ENCODE measurements around the gene DIRAS1. TPM values are rescaled to one million over a fixed set of nuclear protein-coding genes. Genes with fewer than 3 reads are reported as not detected.
"Not testable (repeated sequence)": the region's sequence is repeated elsewhere in the genome, so short reads cannot be mapped to it uniquely, and the experiment has no call there.

DIRAS1 gene
- total RNA-seq, 1 experiment from 2014 or later, result 8.9 TPM

GRCh38 chr19:2678948-2679347 lies 42.2 kb downstream of the DIRAS1 start:
- H3K9me3 ChIP-seq, H3K4me3 ChIP-seq, DNase-seq, H3K36me3 ChIP-seq, H3K27me3 ChIP-seq: not testable (repeated sequence)

GRCh38 chr19:2678044-2678671 lies 43.0 kb downstream of the DIRAS1 start:
- no peak overlapping the region for H3K4me3 ChIP-seq
- peaks cover 8% of the 10 kb centered on the region for H3K27me3 ChIP-seq
- H3K36me3 ChIP-seq, result no peaks in the 10 kb centered on the region
- DNase-seq, result no peak
- H3K9me3 ChIP-seq, result no peaks in the 10 kb centered on the region

- no peak for DNase-seq
- H3K27me3 ChIP-seq, result peaks cover 8% of the 10 kb centered on the region
- H3K4me3 ChIP-seq, result no peak overlapping the region
- no peaks in the 10 kb centered on the region for H3K9me3 ChIP-seq
- no peaks in the 10 kb centered on the region for H3K36me3 ChIP-seq
Observed at GRCh38 chr19:2676823-2677222, 44.3 kb downstream of the DIRAS1 start.

GRCh38 chr19:2675892-2676291 lies 45.3 kb downstream of the DIRAS1 start:
- no peaks in the 10 kb centered on the region for H3K36me3 ChIP-seq
- no peak overlapping the region for H3K4me3 ChIP-seq
- no peak for DNase-seq
- H3K27me3 ChIP-seq, result peaks cover 8% of the 10 kb centered on the region
- H3K9me3 ChIP-seq, result no peaks in the 10 kb centered on the region

GRCh38 chr19:2670217-2670616 lies 51.0 kb downstream of the DIRAS1 start:
- Histone ChIP-seq H3K27me3 (peaks cover 2% of the 10 kb centered on the region; the same call in 1 of the 2 replicates), H3K9me3 (no peaks in the 10 kb centered on the region), H3K36me3 (no peaks in the 10 kb centered on the region), H3K4me3 (no peak overlapping the region)
- no peak for DNase-seq

- Histone ChIP-seq H3K9me3 (no peaks in the 10 kb centered on the region), H3K36me3 (no peaks in the 10 kb centered on the region), H3K27me3 (no peaks in the 10 kb centered on the region), H3K4me3 (no peak overlapping the region)
- DNase-seq, result no peak
Observed at GRCh38 chr19:2668175-2668763, 52.9 kb downstream of the DIRAS1 start.

- DNase-seq, H3K9me3 ChIP-seq, H3K36me3 ChIP-seq, H3K27me3 ChIP-seq, H3K4me3 ChIP-seq: not testable (repeated sequence)
Observed at GRCh38 chr19:2667349-2667748, 53.8 kb downstream of the DIRAS1 start.

- no peaks in the 10 kb centered on the region for H3K27me3 ChIP-seq
- H3K36me3 ChIP-seq, result no peaks in the 10 kb centered on the region
- H3K9me3 ChIP-seq, result no peaks in the 10 kb centered on the region
- H3K4me3 ChIP-seq, result no peak overlapping the region
- DNase-seq, result no peak
Observed at GRCh38 chr19:2666344-2666994, 54.7 kb downstream of the DIRAS1 start.

GRCh38 chr19:2665103-2665502 lies 56.1 kb downstream of the DIRAS1 start:
- Histone ChIP-seq H3K27me3 (no peaks in the 10 kb centered on the region), H3K36me3 (no peaks in the 10 kb centered on the region), H3K9me3 (no peaks in the 10 kb centered on the region; the same call in 1 of the 2 replicates), H3K4me3 (no peak overlapping the region)
- DNase-seq, result no peak

Other genes starting within 250 kb of the DIRAS1 start
- 36.4 and 48.7 TPM in 2 replicates for gene GADD45B, start 245.2 kb downstream of the DIRAS1 start, total RNA-seq (2014; rRNA removed; shearing (Covaris generic); ENCODE audit: low replicate concordance)
- 0.20 TPM in 1 of 2 replicates, not detected in the other for gene GNG7, start 18.7 kb downstream of the DIRAS1 start, total RNA-seq (2014; rRNA removed; shearing (Covaris generic); ENCODE audit: low replicate concordance)
- 36.4 and 42.7 TPM in 2 replicates for gene SLC39A3, start 18.6 kb upstream of the DIRAS1 start, total RNA-seq (2014; rRNA removed; shearing (Covaris generic); ENCODE audit: low replicate concordance)
- 68.4 and 87.7 TPM in 2 replicates for gene SGTA, start 61.9 kb upstream of the DIRAS1 start, total RNA-seq (2014; rRNA removed; shearing (Covaris generic); ENCODE audit: low replicate concordance)
- 127 and 179 TPM in 2 replicates for gene THOP1, start 64.1 kb upstream of the DIRAS1 start, total RNA-seq (2014; rRNA removed; shearing (Covaris generic); ENCODE audit: low replicate concordance)
- gene ZNF554, start 98.5 kb upstream of the DIRAS1 start, total RNA-seq (2014; rRNA removed; shearing (Covaris generic); ENCODE audit: low replicate concordance), result 1.2 and 2.4 TPM in 2 replicates
- gene ZNF555, start 120.1 kb upstream of the DIRAS1 start, total RNA-seq (2014; rRNA removed; shearing (Covaris generic); ENCODE audit: low replicate concordance), result 0.92 and 4.5 TPM in 2 replicates
- 0.07 and 0.13 TPM in 2 replicates for gene ZNF556, start 146.0 kb upstream of the DIRAS1 start, total RNA-seq (2014; rRNA removed; shearing (Covaris generic); ENCODE audit: low replicate concordance)
- 2.2 and 3.3 TPM in 2 replicates for gene ZNF57, start 179.6 kb upstream of the DIRAS1 start, total RNA-seq (2014; rRNA removed; shearing (Covaris generic); ENCODE audit: low replicate concordance)
- 5.0 and 6.8 TPM in 2 replicates for gene ZNF77, start 223.6 kb upstream of the DIRAS1 start, total RNA-seq (2014; rRNA removed; shearing (Covaris generic); ENCODE audit: low replicate concordance)